Neural cell (in vitro differentiated cells): ENCODE data around the gene CCDC83. TPM values are rescaled to one million over a fixed set of nuclear protein-coding genes. Genes with fewer than 3 reads are reported as not detected.

Source experiments
- H2AFZ ChIP-seq: fragments of 200-600, 300-800 bp; sonication (generic), shearing (Covaris generic); 2 replicates; pipeline ENCODE4 v1.6.0; 2014; ENCODE audit warnings: low read depth, mild to moderate bottlenecking, antibody characterized with exemption, low read length, moderate library complexity
- H3F3A ChIP-seq: fragments of 200-600 bp; shearing (Covaris generic); 2 replicates; pipeline ENCODE4 v1.6.1; 2016; ENCODE audit warnings: mild to moderate bottlenecking, moderate library complexity, mixed read lengths, antibody characterized with exemption, low read length; ENCODE audit not compliant: insufficient read depth, poor library complexity, severe bottlenecking
- H3K27ac ChIP-seq: fragments of 200-600, 300-800 bp; sonication (generic), shearing (Covaris generic); 2 replicates; pipeline ENCODE4 v1.5.1; 2014; ENCODE audit warnings: mild to moderate bottlenecking, low read length, moderate library complexity
- H3K27me3 ChIP-seq: fragments of 300-800, 200-600 bp; sonication (generic), shearing (Covaris generic); 2 replicates; pipeline ENCODE4 v1.6.0; 2014; ENCODE audit warnings: mild to moderate bottlenecking, low read depth, low read length, moderate library complexity; ENCODE audit not compliant: insufficient read depth
- H3K36me3 ChIP-seq: fragments of 300-800, 200-600 bp; sonication (generic), shearing (Covaris generic); 2 replicates; pipeline ENCODE4 v1.5.1; 2014; ENCODE audit warnings: mild to moderate bottlenecking, antibody characterized with exemption, low read length, moderate library complexity; ENCODE audit not compliant: insufficient read depth
- H3K4me2 ChIP-seq: fragments of 300-800, 200-600 bp; sonication (generic), shearing (Covaris generic); 2 replicates; pipeline ENCODE4 v1.6.0; 2014; ENCODE audit warnings: mild to moderate bottlenecking, low read length
- H3K4me3 ChIP-seq: fragments of 300-800, 200-600 bp; sonication (generic), shearing (Covaris generic); 2 replicates; pipeline ENCODE4 v1.5.1; 2014; ENCODE audit warnings: mild to moderate bottlenecking, low read length, moderate library complexity
- H3K79me2 ChIP-seq: fragments of 200-600 bp; shearing (Covaris generic); replicated peaks from 2 replicates; pipeline ENCODE4 v1.6.0; 2014; ENCODE audit warnings: mild to moderate bottlenecking, low read length, moderate library complexity; ENCODE audit not compliant: insufficient read depth
- H3K9ac ChIP-seq: fragments of 300-800, 200-600 bp; sonication (generic), shearing (Covaris generic); 2 replicates; pipeline ENCODE4 v1.6.1; 2016; ENCODE audit warnings: mild to moderate bottlenecking, low read length, mixed read lengths
- H3K9me2 ChIP-seq: fragments of 200-600 bp; shearing (Covaris generic); 2 replicates; pipeline ENCODE4 v1.6.1; 2016; ENCODE audit warnings: mild to moderate bottlenecking, low read length, mixed read lengths; ENCODE audit not compliant: insufficient read depth
- H3K9me3 ChIP-seq: fragments of 200-600, 300-800 bp; sonication (generic), shearing (Covaris generic); 2 replicates; pipeline ENCODE4 v1.6.1; 2016; ENCODE audit warnings: mild to moderate bottlenecking, mixed run types, low read length, moderate library complexity, mixed read lengths
- H4K20me1 ChIP-seq: fragments of 200-600 bp; shearing (Covaris generic); 2 replicates; pipeline ENCODE4 v1.6.1; 2016; ENCODE audit warnings: mild to moderate bottlenecking, mixed run types; ENCODE audit not compliant: insufficient read depth
- CTCF ChIP-seq: fragments of 450-650 bp; IDR thresholded peaks from 2 replicates; pipeline ENCODE4 v1.5.1; 2014; ENCODE audit warnings: antibody characterized with exemption, mild to moderate bottlenecking, moderate library complexity; ENCODE audit not compliant: poor library complexity, severe bottlenecking
- EP300 ChIP-seq: fragments of 450-650 bp; conservative IDR thresholded peaks from 2 replicates; pipeline ENCODE4 v1.6.1; 2014; ENCODE audit warnings: antibody characterized with exemption, mild to moderate bottlenecking, moderate library complexity; ENCODE audit not compliant: poor library complexity, severe bottlenecking
- EZH2 ChIP-seq: fragments of 200-600, 300-800 bp; shearing (Covaris generic), sonication (generic); IDR thresholded peaks from 2 replicates; pipeline ENCODE4 v1.6.1; 2014; ENCODE audit warnings: antibody characterized with exemption, low read length, borderline replicate concordance, mild to moderate bottlenecking; ENCODE audit not compliant: insufficient read depth, poor library complexity, severe bottlenecking
- MXI1 ChIP-seq: fragments of 450-650 bp; conservative IDR thresholded peaks from 2 replicates; pipeline ENCODE4 v1.6.1; 2014; ENCODE audit warnings: antibody characterized with exemption, mild to moderate bottlenecking; ENCODE audit not compliant: poor library complexity, severe bottlenecking
- POLR2AphosphoS5 ChIP-seq: IDR thresholded peaks from 2 replicates; pipeline ENCODE4 v1.6.1; 2012
- RAD21 ChIP-seq: fragments of 450-650 bp; conservative IDR thresholded peaks from 2 replicates; pipeline ENCODE4 v1.6.1; 2014; ENCODE audit warnings: antibody characterized with exemption, mild to moderate bottlenecking, moderate library complexity
- REST ChIP-seq: IDR thresholded peaks from 2 replicates; pipeline ENCODE4 v1.6.1; 2012; ENCODE audit warnings: borderline replicate concordance
- SMC3 ChIP-seq: fragments of 450-650 bp; conservative IDR thresholded peaks from 2 replicates; pipeline ENCODE4 v1.6.1; 2014; ENCODE audit warnings: antibody characterized with exemption, mild to moderate bottlenecking, moderate library complexity; ENCODE audit not compliant: poor library complexity
- TAF1 ChIP-seq: IDR thresholded peaks from 2 replicates; pipeline ENCODE4 v1.6.1; 2012; ENCODE audit warnings: low read depth
- polyA plus RNA-seq: library from polyadenylated mRNA; depleted of rRNA; stranded (reverse); fragments of >200 nt; gene quantifications from 2 replicates; pipeline ENCODE4 v1.2.3, GENCODE V29; 2014

Gene CCDC83
- polyA plus RNA-seq, 1 donor from 2014 or later = not detected

GRCh38 chr11:85946221-85946620 lies 91.0 kb downstream of the CCDC83 start:
- H3K36me3 ChIP-seq = no peaks in the 10 kb centered on the region
- H3K4me3 ChIP-seq = no peak overlapping the region
- peaks cover 2% of the 10 kb centered on the region for H3K9me3 ChIP-seq
- H3K27me3 ChIP-seq = no peaks in the 10 kb centered on the region
- no peaks in the 10 kb centered on the region for H3K9me2 ChIP-seq
- no peak for TF ChIP-seq TAF1
- TF ChIP-seq EZH2 = no peak
- TF ChIP-seq EP300 = no peak
- no peak for TF ChIP-seq RAD21
- TF ChIP-seq CTCF = no peak
- no peak for TF ChIP-seq MXI1
- no peak for TF ChIP-seq SMC3
- no peak for TF ChIP-seq POLR2AphosphoS5
- TF ChIP-seq REST = no peak
- H3K27ac ChIP-seq = no peak overlapping the region
- no peaks in the 10 kb centered on the region for H3F3A ChIP-seq
- no peak overlapping the region for H3K4me2 ChIP-seq
- H4K20me1 ChIP-seq = no peaks in the 10 kb centered on the region
- H3K79me2 ChIP-seq = no peaks in the 10 kb centered on the region
- no peak overlapping the region for H2AFZ ChIP-seq
- no peak overlapping the region for H3K9ac ChIP-seq

- H3K79me2 ChIP-seq = no peaks in the 10 kb centered on the region
- H3K4me3 ChIP-seq = no peak overlapping the region
- H3K9me3 ChIP-seq = peaks cover 2% of the 10 kb centered on the region
- TF ChIP-seq POLR2AphosphoS5 (no peak), SMC3 (no peak), TAF1 (no peak), RAD21 (no peak), CTCF (no peak), REST (no peak), MXI1 (no peak), EZH2 (no peak)
- no peaks in the 10 kb centered on the region for H4K20me1 ChIP-seq
- no peak overlapping the region for H2AFZ ChIP-seq
- H3K36me3 ChIP-seq = no peaks in the 10 kb centered on the region
- no peaks in the 10 kb centered on the region for H3K27me3 ChIP-seq
- H3K27ac ChIP-seq = no peak overlapping the region
- no peaks in the 10 kb centered on the region for H3F3A ChIP-seq
- H3K4me2 ChIP-seq = no peak overlapping the region
- H3K9me2 ChIP-seq = no peaks in the 10 kb centered on the region
- H3K9ac ChIP-seq = no peak overlapping the region
These were observed 92.5 kb downstream of the CCDC83 start for GRCh38 chr11:85947431-85948272.
